Kasumi-1 (cell line): ENCODE results near the gene FCMR.
A peak's percentile ranks its signal among the peaks of the same experiment; 100 is the strongest.

Experiments
- DNase-seq, 2 experiments: peaks; one replicate each; lab custom pipeline; 2025; lab: John Stamatoyannopoulos, UW

The FCMR gene, protein sequence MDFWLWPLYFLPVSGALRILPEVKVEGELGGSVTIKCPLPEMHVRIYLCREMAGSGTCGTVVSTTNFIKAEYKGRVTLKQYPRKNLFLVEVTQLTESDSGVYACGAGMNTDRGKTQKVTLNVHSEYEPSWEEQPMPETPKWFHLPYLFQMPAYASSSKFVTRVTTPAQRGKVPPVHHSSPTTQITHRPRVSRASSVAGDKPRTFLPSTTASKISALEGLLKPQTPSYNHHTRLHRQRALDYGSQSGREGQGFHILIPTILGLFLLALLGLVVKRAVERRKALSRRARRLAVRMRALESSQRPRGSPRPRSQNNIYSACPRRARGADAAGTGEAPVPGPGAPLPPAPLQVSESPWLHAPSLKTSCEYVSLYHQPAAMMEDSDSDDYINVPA

DNA sequence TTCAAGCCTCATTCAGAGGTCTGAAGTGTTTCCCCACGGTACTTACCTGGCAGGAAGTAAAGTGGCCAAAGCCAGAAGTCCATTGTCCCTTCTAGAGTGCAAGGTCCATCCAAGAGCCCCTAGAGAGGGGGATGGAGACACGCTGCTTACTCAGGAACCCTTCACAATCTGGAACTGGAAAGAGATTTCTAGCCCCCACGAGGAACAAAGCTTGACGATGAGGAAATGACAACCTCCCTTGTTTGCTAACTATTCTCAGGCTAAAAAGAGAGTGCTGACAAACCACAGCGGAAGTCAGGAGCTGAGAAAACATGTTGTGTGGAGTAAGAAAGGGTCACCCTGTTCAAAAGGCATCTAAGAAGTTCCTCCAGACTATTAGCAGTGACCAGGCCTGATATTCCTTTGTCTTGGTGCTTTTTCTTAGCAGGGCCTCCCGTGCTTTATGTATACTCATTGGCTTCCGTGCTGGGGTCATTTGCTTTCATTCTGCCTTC, at the start of gene FCMR:
Gene FCMR, minus strand, starts transcription at position 170 of the 494 bp plus-strand sequence. Its CDS starts 87 bp downstream, at position 83.
- peak; percentile 59 to 80 for DNase-seq

DNA sequence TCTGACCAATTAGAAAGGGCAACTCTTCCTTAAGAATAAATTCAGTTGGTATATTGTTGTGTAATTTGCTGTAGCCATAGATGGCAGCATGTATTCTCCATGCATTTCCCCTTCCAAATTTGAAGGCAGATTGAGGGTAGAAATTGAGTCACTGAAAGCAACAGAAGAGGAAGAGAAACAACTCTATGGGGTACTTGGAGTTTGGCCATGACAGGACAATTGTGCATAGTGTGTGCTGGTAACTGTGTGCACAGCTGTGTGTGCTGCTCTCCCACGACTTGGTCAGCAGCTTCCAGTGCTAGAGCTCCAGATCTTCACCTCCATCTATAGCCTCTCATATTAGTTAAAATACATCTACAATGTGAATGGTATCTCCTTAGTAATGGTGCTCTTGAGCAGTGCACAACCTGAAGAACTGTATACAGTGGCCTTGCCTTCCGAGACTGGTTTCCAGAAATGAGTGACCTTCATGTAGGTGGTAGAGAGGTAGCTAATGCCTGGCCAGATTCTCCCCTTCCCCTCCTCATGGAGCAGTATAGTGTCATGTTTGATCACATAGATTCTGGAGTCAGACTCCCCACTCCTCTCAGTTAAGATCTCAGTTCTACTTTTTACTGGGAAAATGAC, 49.4 kb upstream of the FCMR start:
- no peak for DNase-seq

DNA sequence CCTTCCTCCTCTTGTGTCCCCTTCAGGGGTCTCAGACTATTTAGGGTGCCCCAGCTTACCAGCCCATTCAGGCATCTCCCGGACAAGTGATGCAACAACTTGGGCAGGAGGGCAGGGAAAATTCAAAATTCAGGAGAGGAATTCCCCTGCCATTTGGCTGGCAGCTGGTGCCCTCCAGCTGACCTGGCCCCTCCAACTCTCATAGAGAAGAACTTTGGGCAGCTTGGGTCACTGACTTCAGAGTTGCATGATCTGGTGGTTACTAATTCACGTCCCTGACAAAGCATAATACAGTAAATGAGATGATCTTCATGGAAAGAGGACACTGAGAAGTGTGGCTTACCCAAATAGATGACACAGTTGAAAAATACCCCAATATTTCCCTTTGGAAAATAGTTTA, 48.7 kb upstream of the FCMR start, which contains the start of gene FCAMR:
Gene FCAMR, minus strand, starts transcription at position 15 of the 400 bp plus-strand sequence. CDS start 335 bp downstream, outside the sequence.
- no peak for DNase-seq

DNA sequence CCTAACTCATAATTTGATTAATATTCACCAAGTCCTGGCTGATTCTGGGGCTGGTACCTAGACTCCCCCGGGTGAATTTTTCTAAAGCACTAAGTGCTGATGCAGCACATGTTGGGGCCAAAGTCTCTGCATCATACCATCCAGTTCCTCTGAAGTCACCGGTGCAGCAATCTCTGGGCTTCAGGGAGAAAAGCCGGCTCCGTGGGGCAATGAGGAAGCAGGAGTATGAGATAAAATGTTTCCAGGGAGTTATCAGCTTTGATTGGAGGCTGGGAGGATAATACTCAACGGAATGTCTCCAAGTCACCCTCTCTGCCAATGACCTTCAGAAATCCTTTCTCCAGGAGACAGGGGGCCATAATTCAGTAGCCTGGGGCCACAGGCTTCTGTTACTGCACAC, 47.3 kb upstream of the FCMR start:
- no peak for DNase-seq

DNA sequence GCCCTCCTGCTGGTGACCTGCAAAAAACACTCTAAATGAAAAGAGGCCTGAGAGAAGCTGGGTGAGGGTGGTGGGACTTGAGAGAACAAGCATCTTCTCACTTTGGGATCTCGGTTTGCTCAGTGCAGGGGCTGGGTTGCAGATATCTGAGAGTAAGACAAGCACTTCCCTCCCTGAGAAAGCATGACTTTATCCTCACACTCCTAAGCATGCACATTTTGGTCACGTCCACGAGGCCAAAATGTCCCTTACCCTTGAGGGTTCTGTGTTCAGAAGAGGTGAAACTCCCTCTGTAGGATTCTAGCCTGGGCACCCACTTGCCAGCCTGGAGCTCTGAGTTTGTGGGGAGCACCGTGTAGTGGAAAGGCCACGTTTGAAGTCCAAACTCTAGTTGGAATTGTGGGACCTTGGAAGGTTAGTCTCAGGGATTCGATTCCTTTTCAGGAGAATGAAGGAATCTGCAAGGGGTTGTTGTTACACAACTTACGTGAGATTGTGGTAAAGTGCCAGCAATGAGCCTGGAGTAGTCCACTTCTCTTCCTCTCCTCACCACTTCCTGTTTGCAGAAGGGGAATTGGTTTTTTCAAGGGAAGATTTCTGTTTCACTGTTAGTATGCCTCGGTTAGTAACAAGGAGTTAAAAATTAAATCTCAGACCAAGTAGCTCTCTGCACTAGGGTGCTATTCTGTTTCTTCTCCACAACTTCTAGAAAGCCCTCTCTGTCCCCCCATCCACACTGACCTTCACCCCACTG, 45.5 kb upstream of the FCMR start:
- DNase-seq = peak; percentile 73 to 76

DNA sequence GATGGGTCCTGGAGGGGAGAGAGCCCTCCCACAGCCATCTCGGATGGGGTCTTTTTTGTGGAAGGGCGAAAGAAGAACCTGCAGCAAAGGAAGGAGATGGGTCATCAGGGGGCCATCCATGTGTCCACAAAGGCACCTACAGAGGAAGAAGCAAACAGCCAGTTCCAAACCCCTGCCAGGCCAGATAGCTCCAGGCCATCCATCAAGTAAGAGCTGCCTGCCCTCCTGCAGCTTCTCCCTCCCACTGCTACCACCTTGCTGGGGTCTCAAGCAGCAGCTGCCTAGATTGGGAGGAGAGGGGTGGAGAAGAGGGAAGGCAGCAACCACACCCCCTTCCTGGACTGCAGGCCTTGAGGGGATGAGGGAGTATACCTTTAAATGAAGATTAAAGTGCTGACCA, 44.0 kb upstream of the FCMR start:
- no peak for DNase-seq

DNA sequence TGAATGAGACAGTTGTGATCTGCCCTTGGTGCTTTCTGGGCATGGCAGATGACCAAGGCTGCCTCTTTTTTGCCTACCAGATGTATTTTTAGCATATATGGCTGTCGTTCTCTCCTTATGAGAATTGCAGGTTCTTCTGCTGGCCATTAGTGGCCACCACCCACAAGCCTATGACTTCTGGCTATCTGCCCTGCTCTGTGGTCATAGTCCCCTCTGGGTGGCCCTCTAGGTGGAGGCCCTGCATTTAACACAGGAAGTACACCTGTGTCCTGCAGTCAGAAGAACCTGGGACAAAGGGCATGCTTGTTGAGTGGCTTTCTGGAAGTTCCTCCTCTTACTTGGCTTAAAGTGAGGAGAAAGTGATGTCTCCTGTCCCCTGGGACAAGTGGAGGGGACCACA, 42.0 kb upstream of the FCMR start:
- DNase-seq = no peak

DNA sequence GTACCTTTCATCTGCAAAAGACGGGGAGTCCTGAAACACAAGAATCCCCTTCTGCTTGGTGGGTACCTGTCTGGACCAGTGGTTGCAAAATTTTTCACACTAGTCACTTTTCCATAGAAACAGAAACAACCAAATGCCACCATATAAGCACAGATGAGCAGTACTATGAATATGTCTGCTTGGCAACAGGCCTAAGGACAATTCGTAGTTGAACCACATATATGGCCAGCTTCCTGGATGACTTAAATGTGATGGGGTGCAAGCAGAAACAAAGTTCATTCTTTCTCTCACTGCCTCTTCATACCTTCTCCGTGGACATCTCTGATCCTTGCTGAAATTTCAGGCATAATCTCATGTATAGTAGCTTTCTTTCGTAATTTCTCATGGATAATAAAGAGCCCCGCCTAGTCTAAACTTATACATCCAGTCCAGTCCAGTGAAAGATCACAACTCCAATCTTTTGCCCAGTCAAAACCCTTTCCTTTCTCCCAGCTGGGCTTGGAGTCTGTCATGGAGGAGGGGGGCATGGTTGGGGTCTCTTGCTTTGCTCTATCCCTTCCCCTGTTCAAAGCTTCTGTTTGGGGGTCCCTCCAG, 41.5 kb upstream of the FCMR start:
- DNase-seq = no peak

DNA sequence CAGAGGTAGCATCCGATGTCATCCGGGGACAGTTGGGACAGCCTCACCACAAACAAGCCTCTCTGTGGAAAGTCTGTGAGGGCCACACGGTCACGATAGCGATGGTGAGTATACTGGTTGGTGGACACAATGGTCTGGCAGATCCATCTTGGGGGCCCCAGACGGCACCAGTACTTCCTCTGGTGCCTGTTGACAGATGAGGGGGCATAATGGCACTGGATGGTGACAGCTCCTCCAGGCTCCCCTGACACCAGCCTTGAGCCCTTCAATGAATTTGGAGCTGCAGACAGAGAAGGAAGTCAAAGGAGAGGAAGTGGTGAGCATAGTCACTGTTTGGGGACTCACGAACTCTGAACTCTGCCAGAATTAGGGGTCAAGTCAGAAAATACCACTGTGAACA, 40.5 kb upstream of the FCMR start:
- peak; percentile 44 to 45 for DNase-seq

DNA sequence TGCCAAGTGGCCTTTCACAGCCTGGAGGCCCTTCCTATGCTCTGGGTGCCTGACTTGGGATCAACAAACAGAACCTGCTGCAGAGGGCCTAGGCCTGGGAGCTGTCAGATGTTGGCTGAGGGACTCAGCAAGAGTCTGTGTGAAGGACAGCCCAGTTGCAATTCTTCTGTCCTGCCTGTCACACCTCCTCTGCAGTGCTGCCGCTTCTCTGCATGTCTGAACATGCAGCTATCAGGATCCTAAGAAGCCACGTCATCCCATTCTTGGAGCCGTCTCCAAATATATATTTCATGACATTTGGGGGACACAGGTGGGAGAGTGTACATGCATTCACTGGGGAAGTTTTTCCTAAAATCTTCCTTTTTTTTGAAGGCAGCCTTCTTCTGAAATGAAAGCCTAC, 39.9 kb upstream of the FCMR start:
- no peak for DNase-seq

DNA sequence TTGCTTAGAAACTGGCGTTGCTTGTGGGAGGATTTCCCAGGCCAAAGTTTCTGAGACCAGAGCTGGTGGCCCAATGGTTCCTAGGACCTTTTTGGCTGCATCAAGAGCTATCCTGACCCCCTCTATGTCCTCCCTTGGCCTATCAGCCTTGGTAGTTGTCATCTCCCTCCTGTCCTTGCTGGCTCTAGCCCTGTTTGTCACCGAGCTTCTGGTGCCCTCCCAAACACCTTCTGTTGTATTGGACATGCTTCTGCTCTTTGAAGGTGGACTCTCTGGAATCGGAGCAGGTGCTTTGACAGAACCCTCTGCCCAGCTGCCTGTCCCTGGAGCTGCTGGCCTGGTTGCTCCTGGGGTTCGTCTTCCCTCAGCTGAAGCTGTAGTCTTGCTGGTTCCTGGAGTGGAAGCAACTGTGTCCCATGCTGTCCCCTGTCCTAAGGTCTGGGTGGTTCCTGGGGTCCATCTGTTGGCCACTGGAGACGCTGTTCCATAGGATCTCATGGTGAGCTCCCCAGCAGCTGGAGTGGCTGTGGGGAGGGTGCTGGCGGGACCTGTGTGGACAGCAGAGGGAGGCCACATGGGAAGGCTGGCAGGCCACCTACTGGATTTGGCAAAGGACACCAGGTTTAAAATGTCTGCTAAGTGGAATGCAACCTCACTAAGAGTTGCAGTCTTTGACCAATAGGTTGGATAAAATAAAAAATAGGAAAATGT, 39.1 kb upstream of the FCMR start:
- no peak for DNase-seq

DNA sequence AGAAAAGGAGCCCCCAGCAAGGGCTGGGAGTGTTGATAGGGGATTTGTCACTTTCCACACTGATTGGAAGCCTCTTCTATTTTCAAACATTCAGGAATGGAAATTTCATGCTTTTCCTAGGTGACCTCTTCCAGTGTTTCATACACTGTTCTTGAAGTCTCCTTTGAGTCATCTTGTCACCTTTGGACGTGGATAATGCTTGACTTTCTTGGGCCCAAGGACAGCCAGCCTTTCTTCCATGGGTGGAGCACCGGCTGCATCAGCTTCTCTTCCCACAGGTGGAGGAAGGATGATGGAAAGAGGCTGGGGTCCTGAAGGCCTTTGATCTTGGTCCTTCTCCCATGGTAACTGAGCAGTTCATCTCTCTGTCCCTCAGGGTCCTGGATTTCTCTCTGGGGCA, 36.4 kb upstream of the FCMR start:
- no peak for DNase-seq

DNA sequence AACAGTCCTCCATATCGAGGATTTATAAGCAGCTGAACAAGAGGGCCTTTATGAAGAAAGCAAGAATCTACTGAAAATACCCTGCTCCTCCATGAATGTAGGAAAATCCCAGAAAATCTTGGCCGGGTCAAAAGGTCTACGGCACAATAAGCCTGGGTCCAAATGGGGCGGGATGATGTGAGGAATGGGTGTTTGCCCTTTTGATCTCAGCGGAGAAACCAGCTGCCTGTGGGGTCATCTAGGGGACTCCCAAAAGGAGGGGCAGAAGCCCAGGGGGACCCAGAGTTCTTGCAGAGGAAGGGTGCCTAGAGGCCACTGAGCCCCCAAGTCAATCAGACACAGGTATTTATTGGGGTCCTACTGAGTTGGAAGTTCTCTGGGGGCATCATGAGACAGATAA, 35.9 kb upstream of the FCMR start:
- DNase-seq = no peak

DNA sequence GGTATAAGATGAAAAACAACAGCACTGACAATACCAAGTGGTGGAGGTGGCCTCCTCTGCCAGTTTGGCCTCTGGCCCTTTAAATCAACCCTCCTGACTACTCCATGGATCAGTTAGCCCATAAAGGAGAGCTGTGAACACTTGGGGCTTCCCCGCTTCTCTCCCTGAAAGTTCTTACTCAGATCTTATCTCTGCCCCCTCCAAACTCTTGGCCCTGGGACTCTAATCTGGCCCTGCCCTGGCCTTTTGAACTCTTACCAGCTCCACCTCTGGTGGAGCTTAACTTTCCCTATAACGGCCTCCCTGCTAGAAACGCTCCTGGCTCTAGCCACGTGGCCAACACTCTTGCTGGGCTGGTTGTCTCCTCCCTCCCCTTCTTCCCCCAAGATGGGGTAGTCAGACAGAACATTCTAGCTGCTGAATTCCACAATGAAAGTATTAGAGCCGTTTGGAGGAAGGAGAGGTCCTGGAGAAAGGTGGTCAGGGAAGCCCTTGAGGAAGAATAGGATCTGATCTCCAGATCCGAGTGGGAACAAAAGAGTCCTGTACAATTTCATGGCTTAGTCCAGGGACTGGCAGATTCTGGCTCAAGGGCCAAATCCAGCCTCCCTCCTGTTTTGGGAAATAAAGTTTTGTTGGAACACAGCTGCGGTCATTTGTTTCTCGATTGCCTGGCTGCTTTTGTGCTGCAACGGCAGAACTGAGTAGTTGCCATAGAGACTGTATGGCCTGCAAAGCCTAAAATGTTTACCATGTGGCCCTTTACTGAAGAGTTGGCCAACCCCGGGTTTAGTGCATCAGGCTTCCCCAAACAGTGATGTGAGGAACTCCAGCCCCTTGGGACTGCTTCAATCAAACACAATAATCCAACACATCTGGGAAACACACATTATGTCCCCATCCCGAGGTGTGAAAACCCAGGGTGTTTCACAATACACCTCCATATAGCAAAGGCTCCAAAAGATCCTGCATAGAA, 34.0 kb upstream of the FCMR start:
- no peak for DNase-seq

DNA sequence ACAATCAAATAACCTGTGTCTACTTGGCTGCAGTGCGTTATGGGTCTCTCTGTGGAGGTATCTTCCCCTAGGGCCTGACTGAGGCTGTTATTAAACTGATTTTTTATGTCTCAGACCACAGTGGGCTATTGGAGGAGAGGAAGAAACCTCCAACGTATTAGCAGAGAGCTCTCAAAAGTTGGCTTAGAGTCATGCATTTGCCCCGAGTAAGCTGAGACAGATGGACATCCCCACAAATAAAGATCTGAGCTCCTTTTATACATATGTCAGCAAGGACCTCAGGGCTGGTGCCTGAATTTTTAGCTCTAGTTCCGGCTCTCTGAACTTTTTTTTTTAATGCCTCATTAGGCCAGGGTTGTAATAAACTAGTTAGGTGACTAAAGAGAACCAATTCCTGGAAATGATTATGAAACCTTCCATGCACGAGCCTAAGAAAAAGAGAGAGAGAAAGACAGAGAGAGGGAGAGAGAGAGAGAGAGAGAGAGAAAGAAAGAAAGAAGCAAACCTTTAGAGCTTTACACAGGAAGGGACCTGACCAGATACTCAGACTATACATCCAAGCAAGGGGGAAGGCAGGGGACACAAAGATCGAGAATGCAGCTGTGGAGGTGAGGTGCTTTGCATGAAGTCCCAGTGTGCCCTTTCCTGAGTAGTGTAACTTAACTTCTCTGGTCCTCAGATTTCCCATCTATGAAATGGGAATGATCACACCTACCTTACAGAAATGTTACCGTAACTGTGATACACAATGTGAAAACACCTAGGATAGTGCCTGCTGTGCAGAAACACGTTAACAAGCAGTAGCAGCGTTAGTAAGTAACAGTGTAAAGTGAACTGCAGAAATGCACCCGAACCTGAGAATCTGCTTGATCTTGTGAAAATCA, 33.0 kb upstream of the FCMR start:
- no peak for DNase-seq

DNA sequence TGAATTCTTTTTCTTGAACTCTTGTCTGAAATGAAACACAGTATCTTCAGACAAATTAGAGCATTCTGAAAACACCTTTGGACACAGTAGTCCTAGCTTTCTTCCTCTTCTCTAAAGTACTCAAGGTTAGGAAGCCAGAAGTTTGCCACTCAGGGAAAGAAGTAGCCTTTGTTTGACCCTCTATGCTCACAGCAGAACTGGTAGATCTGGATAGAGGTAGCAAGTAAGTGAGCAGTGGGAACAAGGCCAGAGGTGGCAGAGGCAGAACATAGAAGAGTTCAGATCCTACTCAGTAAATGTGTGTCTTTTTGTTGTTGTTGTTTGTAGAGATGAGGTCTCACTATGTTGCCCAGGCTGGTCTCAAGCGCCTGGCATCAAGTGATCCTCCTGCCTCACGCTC, 31.9 kb upstream of the FCMR start:
- DNase-seq = no peak

DNA sequence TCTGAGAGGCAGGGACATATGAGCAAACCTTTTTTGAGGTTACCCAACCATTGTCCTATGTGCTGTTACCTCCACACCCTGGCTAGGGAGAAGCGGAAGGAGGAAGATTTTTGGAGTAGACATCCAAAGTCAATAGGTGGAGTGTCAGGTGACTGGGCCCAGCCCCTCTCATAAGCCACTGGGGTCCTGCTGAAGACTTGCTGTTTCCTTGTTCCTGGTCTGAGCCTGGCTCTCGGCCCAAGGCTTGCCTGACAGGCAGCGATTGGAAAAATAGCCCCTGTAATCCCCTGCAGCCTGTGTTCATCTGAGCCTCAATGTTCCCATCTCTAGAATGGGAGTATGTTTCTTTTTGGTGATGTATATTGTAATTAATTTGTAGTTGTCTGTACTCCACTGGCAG, 31.4 kb upstream of the FCMR start:
- DNase-seq = no peak

DNA sequence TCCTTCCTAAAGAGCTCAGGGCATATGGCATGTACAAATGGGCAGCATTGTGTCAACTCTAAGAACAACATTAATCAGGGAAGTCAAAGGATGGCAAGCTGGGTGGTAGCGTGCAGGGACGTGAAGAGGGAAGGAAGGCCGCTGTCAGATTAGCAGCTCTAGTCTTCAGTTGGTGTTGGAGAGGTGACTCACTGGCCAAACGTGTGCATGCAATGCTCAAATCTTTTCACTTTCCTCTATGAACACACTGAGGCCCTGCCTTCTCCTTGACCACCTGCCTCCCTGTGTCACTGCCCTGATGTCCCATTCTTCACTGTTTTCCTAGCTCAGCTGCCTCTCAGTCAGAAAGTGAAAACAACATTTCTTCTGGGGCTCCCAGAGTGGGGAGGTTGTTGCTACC, 30.4 kb upstream of the FCMR start:
- DNase-seq = peak in 1 of 2 experiments; percentile 5

DNA sequence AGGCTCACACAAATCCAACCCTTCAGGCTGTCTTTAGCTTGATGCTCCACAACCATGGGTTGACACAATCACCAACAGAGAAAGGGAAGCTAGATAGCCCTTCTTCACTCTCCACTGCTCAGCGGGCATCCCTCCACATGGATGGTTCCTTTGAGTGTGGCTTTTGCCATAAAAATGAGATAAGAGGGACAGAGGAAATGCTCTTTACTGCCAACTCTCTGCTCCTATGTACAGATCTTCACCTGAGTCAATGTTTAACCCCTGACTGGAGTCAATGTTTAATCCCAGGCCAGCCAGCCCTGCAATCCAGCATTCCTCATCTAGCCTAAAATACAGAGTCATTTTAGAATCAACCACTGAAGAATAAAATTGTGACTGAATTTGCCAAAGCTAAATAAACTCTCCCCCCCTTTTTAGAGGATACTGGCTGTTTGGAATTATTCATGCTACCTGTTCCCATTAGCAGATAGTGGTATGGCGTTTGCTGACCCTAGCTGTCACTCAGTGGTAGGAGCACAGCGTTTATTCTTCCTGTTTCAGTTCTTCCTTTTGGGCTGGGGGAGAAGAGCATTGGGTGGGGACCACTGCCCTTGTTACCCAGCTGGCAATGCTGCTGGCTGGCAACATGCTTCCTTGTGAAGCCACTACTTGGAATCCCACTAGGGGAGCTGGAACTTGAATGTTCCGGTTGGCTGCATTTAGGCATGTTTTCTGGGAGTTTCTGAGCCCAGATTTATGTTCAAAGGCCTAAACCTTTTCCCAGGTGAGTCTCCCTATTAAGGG, 29.8 kb upstream of the FCMR start:
- DNase-seq = no peak
